GM12874 (cell line): Measurements from ENCODE around the gene FYB2.

Experiments used
- CTCF ChIP-seq: IDR thresholded peaks from 2 replicates; pipeline ENCODE4 v1.5.1; 2011; ENCODE audit warnings: low read depth, mild to moderate bottlenecking, control low read depth, low read length, moderate library complexity; ENCODE audit not compliant: insufficient read depth

Gene FYB2

GRCh38 chr1:56754708-56755479, 64.3 kb downstream of the FYB2 start:
- TF ChIP-seq CTCF: no peak

GRCh38 chr1:56745231-56745630, 74.0 kb downstream of the FYB2 start:
- no peak for TF ChIP-seq CTCF

DNA sequence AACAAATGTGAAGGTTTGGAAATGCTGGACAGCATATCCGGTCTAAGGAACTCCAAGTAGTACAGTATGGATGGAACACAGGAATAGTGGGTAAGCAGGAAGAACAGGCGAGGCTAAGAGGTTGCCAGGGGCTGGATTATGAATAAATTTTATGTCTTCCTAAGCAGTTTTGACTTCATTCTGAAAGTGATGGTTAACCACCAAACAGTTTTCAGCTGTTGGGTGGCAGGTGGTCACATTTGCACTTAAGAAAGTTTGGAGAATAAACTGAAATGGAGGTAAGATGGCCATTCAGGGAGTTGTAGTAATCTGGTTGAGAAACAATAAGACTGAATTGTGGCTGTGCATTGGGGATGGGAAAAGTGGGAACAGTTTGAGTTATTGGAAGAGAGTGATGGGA, 90.2 kb downstream of the FYB2 start:
- no peak for TF ChIP-seq CTCF

DNA sequence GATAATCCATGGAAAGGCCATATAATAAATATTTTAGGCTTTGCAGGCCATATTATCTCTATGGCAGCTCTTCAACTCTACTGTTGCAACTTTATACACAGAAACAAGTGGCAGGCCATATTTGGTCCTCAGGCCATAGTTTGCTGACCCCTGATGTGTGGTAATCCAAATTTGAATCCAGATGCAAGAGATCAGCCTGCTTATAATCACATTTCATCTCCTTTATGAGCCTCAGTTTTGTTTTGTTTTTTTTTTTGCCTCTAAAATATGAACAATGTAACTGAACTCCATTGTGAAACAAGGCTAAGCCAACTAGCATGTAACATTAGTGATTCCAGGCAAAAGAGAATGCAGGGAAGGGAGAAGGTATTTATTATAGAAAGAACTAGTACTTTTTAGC, 92.5 kb downstream of the FYB2 start:
- no peak for TF ChIP-seq CTCF

- TF ChIP-seq CTCF: no peak
These were observed 100.0 kb downstream of the FYB2 start for GRCh38 chr1:56719171-56719570.

- TF ChIP-seq CTCF: no peak
These were observed 104.0 kb downstream of the FYB2 start for GRCh38 chr1:56715156-56715555.

DNA sequence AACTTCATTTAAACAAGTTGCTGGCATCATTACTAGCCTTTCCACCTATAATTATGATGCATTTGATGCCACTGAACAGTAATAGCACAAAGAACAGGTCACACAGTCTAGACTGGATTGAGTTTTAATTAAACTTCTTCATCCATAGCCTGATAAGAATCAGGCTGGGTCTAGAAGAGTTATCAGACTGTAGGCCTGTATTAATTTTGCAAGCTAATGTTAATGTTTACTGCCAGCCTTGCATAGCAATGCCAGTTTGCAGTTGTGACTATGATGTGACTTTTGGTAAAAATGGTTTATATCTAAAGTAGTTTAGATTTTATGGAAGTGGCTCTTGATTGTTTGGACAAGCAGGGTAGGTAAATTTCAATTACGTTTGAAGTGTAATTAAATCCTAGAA, 106.1 kb downstream of the FYB2 start:
- TF ChIP-seq CTCF: no peak
